ENCODE measurements around the gene XXYLT1. TPM values are rescaled to one million over a fixed set of nuclear protein-coding genes. Genes with fewer than 3 reads are reported as not detected.

The XXYLT1 gene
- total RNA-seq, 2 experiments from 2014 or later, result 17.2 to 19.6 TPM

DNA sequence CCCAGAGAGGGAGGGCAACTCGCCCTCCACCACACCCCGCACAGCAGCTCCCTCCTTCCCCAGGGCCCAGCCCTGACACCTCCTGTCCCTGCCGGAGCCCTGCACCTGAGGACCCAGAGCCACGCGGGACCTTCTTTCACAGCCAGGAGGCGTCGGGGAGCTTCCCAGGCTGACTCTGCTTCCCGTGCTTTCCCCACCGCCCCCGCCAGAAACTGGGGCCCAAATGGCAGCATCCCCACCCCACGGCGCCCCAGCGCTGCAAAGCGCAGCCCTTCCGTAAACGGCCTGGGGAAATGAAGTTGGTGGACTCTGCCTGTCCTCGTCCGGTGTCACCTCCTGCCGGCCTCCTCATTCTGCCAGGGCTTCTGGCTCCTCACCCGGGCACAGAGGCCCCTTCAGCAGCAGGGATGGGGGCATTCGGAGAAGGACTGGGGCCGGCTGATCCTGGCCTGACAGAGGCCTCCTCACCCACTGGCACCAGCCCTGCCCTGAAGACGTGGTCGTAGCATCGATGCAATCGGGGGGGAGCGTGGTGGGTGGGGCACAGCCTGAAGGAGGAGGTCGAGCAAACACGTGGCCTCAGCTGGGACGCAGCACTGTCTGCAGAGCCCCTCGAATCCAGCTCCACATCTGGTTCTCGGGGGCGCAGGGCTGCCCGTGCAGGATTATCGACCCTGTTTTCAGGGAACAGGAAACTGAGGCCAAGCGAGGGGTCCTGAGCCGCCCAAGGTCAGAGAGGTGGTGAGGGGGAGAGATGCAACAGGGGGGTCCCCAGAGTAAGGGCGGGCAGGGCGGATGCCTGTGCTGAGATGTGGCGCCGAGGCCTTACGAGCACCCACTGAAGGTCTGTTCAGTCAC, 235.4 kb downstream of the XXYLT1 start:
- Histone ChIP-seq H3K4me3 (ENCODE audit: low read depth, low read length, poor library complexity, severe bottlenecking) (no peak overlapping the region), H3K9me3 (ENCODE audit: low read length) (no peaks in the 10 kb centered on the region), H3K4me1 (ENCODE audit: insufficient read depth, low read length, poor library complexity, severe bottlenecking) (peaks cover 13% of the 10 kb centered on the region), H3K9me2 (ENCODE audit: insufficient read depth, low read length) (no peaks in the 10 kb centered on the region), H2AFZ (ENCODE audit: low read length) (no peak overlapping the region), H3K4me2 (ENCODE audit: low read length) (no peak overlapping the region), H3K36me3 (ENCODE audit: insufficient read depth, low read length) (no peaks in the 10 kb centered on the region), H3K27ac (ENCODE audit: low read depth, low read length, poor library complexity, severe bottlenecking) (no peak overlapping the region), H3K79me2 (ENCODE audit: insufficient read depth, low read depth, low read length) (no peaks in the 10 kb centered on the region), H4K20me1 (ENCODE audit: insufficient read depth, low read length) (no peaks in the 10 kb centered on the region)
- ChIA-PET CTCF (ENCODE audit: unreplicated experiment) (no interaction called here), POLR2A (no interaction called here)
- no TSS peak for BruUV-seq (replicated peaks)
- TF ChIP-seq, protein P1, sequence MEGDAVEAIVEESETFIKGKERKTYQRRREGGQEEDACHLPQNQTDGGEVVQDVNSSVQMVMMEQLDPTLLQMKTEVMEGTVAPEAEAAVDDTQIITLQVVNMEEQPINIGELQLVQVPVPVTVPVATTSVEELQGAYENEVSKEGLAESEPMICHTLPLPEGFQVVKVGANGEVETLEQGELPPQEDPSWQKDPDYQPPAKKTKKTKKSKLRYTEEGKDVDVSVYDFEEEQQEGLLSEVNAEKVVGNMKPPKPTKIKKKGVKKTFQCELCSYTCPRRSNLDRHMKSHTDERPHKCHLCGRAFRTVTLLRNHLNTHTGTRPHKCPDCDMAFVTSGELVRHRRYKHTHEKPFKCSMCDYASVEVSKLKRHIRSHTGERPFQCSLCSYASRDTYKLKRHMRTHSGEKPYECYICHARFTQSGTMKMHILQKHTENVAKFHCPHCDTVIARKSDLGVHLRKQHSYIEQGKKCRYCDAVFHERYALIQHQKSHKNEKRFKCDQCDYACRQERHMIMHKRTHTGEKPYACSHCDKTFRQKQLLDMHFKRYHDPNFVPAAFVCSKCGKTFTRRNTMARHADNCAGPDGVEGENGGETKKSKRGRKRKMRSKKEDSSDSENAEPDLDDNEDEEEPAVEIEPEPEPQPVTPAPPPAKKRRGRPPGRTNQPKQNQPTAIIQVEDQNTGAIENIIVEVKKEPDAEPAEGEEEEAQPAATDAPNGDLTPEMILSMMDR (conservative IDR thresholded peaks at IDR 0.05; ENCODE audit: low read length), result 0 out of 2 replicates have a peak, but pooled peaks have one; percentile 18
- TF ChIP-seq EZH2phosphoT487 (IDR thresholded peaks at IDR 0.05; ENCODE audit: borderline replicate concordance, low read depth, low read length), result no peak
- no peak for DNase-seq (ENCODE audit: low spot score)
- intact Hi-C loops (cut with micrococcal nuclease; ENCODE audit: unreplicated experiment), result no loop called here

DNA sequence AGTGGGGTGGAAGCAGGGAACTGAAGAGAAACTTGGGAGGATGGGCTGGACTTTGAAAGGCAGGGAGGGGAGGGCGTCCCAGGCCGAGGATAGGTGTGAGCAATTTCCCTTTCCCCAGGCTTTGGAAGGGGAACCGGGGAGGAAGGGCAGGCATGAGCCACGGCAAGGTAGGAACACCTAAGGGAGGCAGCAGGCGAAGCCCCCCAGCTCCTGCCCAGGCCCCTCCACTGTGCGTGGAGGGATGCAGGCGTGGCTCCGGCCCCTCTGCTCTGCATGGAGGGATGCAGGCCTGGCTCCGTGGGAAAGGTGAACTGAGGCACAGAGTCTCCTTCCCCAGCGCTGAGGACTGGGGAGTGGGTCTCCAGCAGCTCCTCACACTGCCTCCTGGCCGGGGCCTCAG, 236.4 kb downstream of the XXYLT1 start:
- H3K36me3 ChIP-seq (ENCODE audit: insufficient read depth, low read length), result no peaks in the 10 kb centered on the region
- TF ChIP-seq, protein P1 (conservative IDR thresholded peaks at IDR 0.05; ENCODE audit: low read length), result no peak
- no peak for TF ChIP-seq EZH2phosphoT487 (IDR thresholded peaks at IDR 0.05; ENCODE audit: borderline replicate concordance, low read depth, low read length)
- no peaks in the 10 kb centered on the region for H3K9me3 ChIP-seq (ENCODE audit: low read length)
- H3K4me3 ChIP-seq (ENCODE audit: low read depth, low read length, poor library complexity, severe bottlenecking), result no peak overlapping the region
- H4K20me1 ChIP-seq (ENCODE audit: insufficient read depth, low read length), result no peaks in the 10 kb centered on the region
- H2AFZ ChIP-seq (ENCODE audit: low read length), result no peak overlapping the region
- no TSS peak for BruUV-seq (replicated peaks)
- H3K4me1 ChIP-seq (ENCODE audit: insufficient read depth, low read length, poor library complexity, severe bottlenecking), result peaks cover 2% of the 10 kb centered on the region
- ChIA-PET POLR2A (no interaction called here), CTCF (ENCODE audit: unreplicated experiment) (no interaction called here)
- no peak for DNase-seq (ENCODE audit: low spot score)
- no peaks in the 10 kb centered on the region for H3K9me2 ChIP-seq (ENCODE audit: insufficient read depth, low read length)
- H3K4me2 ChIP-seq (ENCODE audit: low read length), result no peak overlapping the region
- H3K79me2 ChIP-seq (ENCODE audit: insufficient read depth, low read depth, low read length), result no peaks in the 10 kb centered on the region
- intact Hi-C loops (cut with micrococcal nuclease; ENCODE audit: unreplicated experiment), result no loop called here
- H3K27ac ChIP-seq (ENCODE audit: low read depth, low read length, poor library complexity, severe bottlenecking), result no peak overlapping the region

DNA sequence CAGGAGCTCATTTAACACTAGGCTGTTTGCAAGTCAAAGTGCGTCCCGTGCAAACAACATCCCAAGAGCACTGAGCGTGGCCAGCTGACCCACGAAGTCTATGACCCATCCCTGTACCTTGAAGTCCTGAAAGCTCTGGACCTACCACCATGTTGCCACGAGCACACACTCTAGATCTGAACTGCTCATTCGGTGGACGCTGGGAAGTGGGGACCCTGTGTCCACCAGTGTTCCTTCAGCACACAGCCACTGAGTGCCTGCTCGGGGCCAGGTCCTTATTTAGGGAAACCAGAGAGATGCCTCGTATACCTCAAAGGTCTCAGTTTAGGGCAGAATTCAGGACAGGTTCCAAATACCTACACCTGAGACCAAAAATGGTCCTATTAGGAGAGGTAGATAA, 236.9 kb downstream of the XXYLT1 start:
- no TSS peak for BruUV-seq (replicated peaks)
- Histone ChIP-seq H3K9me3 (ENCODE audit: low read length) (no peaks in the 10 kb centered on the region), H3K4me1 (ENCODE audit: insufficient read depth, low read length, poor library complexity, severe bottlenecking) (no peaks in the 10 kb centered on the region), H3K4me3 (ENCODE audit: low read depth, low read length, poor library complexity, severe bottlenecking) (no peak overlapping the region), H3K36me3 (ENCODE audit: insufficient read depth, low read length) (no peaks in the 10 kb centered on the region), H3K4me2 (ENCODE audit: low read length) (no peak overlapping the region), H2AFZ (ENCODE audit: low read length) (no peak overlapping the region), H4K20me1 (ENCODE audit: insufficient read depth, low read length) (no peaks in the 10 kb centered on the region), H3K9me2 (ENCODE audit: insufficient read depth, low read length) (no peaks in the 10 kb centered on the region), H3K79me2 (ENCODE audit: insufficient read depth, low read depth, low read length) (no peaks in the 10 kb centered on the region), H3K27ac (ENCODE audit: low read depth, low read length, poor library complexity, severe bottlenecking) (no peak overlapping the region)
- DNase-seq (ENCODE audit: low spot score), result no peak
- intact Hi-C loops (cut with micrococcal nuclease; ENCODE audit: unreplicated experiment), result no loop called here
- POLR2A ChIA-PET, result no interaction called here
- no peak for TF ChIP-seq EZH2phosphoT487 (IDR thresholded peaks at IDR 0.05; ENCODE audit: borderline replicate concordance, low read depth, low read length)
- TF ChIP-seq, protein P1 (conservative IDR thresholded peaks at IDR 0.05; ENCODE audit: low read length), result no peak
- CTCF ChIA-PET (ENCODE audit: unreplicated experiment), result no interaction called here

Measured in OCI-LY7 (cell line).